UCSD-AML1 (cell line): ENCODE results near the gene WASF2.
"Not testable (repeated sequence)": the region's sequence is repeated elsewhere in the genome, so short reads cannot be mapped to it uniquely, and the experiment has no call there.

Experiments used
- DNase-seq: peaks from one replicate; lab custom pipeline; 2025; ENCODE audit not compliant: unreplicated experiment; lab: John Stamatoyannopoulos, UW

WASF2 gene

GRCh38 chr1:27489973-27490741, at the start of gene WASF2:
WASF2 (minus strand) TSS chr1:27490167; CDS start chr1:27428890, 61,277 bp downstream.
- DNase-seq = peak; percentile 96

DNA sequence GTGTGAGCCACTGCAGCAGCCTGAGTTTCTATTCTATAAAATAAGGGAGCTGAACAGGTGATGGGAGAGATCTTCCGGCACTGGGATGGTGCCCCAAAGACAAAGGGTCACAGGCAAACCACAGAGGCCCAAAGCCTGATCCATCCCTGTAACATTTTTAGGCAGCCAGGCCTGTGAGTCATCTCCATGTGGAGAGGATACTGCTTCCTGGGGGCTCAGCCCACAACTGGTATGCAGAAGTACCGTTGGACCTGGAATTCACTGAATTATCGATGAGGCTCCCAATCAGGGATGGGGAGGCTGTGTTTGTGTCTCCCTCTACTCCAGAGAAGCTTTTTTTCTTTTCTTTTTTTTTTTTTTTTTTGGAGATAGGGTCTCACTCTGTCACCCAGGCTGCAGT, 48.8 kb upstream of the WASF2 start:
- DNase-seq = no peak

DNA sequence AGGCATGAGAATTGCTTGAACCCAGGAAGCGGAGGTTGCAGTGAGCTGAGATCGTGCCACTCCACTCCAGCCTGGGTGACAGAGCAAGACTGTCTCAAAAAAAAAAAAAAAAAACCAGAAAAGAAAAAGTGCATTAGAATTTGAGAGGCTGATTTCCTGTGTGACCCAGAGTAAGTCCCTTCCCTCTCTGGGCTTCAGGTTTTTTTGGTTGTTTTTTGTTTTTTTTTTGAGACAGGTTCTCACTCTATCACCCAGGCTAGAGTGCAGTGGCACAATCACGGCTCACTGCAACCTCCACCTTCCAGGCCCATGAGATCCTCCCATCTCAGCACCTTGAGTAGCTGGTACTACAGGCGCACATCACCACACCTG, 48.3 kb upstream of the WASF2 start:
- DNase-seq = not testable (repeated sequence)

DNA sequence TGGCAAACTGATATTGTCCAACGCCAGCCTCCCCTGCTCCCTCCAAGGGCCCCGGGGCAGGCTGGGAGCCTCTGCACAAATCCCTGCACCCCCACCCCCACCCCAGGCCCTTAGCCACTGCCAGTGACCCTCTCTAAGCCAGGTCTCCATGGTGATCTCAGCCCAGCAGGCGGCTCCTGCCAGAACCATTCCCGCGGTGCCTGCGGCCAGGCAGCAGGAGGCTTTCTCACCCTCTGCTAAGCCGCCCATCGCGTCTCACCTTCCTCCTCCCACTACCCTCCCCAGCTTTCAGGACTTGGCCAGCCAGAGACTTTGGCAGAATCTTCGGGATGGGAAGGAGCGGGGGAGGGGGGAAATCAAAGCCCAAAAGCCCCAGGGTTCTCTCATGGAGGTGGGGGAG, 46.8 kb upstream of the WASF2 start:
- DNase-seq = no peak

DNA sequence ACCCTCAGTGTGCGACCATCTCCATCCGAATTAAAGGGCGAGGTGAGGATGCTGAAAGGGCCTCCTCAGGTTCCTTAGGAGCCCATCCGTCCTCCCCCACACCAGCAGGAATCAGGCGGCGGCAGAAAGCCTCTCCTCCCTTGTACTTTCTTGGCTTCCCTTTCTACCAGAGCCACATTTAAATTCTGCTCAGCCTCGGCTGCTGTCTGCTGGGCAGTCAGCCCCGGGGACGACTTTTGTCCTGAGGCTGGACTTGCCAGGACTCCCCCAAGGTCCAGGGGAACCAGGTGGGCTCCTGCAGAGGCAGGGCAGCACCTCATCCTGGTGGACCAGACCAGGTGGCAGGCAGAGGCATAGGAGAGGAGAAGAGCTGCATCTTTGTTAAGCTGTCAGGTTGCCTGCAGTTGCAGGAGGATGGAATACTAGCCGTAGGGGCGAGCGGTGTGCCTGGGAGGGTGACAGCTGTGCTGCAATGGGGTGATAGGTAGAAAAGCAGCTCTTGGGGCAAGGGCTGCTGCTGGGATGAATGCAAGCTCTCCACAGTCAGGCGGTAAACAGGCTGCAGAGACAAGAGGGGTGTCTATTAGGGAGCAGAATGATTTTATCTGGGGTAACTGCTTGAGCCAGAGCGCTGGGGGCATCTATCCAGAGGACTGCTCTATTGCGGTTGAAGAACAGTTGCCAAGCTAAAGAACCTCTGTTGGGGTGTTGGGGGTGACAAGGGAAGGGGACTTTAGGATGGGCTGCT, 46.2 kb upstream of the WASF2 start:
- no peak for DNase-seq

DNA sequence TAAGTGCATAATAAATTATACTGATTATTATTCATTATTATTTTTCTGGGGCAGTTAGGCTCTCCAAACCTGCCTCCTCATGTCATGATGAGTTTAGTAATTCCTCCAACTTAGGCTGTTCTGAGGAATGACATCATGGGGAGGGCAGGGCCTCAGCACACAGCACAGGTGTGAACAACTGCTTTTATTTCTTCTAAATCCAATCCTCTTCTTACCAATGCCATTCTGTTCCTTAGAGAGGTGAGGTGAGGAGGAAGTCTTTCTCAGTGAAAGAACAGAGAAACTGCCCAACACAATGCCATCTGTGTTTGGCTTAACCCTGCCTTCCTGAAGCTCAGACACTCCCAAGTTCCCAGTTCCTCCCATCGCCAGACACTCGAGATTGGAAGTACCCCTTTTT, 45.4 kb upstream of the WASF2 start:
- DNase-seq = no peak

DNA sequence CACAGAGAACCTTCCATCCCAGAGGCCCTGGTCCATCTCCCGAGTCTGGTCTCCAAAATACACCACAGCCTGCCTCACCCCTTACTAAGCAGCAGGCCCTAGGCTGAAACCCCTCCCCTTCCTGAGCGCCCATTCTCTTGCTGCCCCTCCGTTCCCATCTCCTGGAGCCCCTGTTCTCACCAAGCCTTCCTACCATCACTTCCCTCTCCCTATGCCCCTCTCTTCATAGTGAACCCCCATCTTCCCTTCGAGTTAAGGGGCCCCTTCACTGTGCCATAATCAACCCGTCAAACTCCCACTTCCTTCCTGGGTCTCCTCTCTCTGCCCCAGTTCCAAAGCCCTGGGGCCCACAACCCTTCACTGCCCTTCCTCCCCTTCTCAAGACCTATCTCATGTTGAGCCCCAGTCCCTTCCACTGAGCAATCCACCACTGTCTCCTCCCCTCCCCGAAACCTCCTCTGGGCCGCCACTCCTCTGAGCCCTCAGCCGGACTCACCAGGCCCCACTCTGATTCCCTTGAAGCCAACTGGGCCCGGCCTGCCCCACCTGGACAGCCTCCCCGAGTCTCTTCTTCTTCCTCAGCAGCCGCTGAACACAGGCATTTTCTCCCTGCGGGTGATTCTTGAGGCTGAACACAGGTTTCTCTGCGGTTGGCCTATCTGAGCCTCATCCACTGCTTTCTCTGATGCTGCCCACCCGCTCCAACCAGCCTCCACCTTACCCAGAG, 42.2 kb upstream of the WASF2 start:
- peak; percentile 53 for DNase-seq

- no peak for DNase-seq
Measured at GRCh38 chr1:27530192-27530591, 40.2 kb upstream of the WASF2 start.

DNA sequence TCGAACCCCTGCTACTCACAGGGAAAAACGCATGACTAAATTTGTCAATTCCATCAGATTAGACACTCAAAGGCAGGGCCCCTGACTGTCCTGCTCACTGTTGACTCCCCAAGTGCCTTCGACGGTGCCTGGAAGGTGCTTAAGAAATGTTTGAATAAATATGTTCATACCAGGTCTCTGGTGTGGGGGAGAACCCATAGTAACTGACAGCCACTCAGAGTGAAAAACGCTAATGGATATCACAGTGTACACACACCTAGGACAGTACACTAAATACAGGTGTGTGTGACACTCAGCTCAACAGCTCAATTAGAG, 39.7 kb upstream of the WASF2 start:
- no peak for DNase-seq

DNA sequence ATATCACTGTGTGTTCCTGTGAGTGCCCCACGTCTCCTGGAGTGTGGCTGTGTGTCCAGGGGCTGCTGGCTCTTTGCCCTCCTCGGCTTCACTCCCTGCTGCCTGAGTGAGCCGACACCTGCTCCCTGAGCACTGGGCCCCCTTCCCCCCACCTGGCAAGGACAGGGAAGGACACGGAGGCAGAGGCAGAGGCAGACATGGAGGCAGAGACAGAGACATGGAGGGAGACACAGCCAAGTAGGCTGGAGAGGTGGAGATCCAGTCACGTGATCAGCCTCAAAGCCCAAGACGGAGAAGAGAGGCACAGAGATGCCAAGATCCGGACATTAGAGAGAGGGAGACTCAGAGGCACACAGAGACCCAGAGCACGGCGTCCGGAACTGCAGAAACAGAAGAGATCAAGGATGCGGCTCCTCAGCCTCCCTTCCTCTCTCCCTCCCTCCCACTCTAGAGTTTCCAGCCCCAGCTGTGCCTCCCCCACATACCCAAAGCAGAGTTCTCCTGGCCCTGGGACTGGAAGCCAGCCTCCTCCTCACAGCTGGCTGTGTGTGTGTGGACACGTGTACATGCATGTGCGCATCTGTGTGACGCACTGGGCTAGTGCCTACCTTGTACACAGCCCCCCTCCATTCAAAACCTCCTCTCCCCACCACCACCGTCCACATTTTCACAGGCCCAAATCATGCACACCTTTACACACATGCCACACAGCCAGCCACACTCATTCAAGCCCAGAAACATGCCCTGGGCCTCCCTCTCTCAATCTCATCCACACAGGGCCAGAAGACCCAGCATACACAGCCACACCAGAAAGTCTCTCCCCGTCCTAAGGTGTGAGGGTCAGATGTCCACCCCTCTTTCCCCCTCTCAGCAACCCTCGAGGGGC, 39.1 kb upstream of the WASF2 start:
- peak; percentile 78 for DNase-seq

DNA sequence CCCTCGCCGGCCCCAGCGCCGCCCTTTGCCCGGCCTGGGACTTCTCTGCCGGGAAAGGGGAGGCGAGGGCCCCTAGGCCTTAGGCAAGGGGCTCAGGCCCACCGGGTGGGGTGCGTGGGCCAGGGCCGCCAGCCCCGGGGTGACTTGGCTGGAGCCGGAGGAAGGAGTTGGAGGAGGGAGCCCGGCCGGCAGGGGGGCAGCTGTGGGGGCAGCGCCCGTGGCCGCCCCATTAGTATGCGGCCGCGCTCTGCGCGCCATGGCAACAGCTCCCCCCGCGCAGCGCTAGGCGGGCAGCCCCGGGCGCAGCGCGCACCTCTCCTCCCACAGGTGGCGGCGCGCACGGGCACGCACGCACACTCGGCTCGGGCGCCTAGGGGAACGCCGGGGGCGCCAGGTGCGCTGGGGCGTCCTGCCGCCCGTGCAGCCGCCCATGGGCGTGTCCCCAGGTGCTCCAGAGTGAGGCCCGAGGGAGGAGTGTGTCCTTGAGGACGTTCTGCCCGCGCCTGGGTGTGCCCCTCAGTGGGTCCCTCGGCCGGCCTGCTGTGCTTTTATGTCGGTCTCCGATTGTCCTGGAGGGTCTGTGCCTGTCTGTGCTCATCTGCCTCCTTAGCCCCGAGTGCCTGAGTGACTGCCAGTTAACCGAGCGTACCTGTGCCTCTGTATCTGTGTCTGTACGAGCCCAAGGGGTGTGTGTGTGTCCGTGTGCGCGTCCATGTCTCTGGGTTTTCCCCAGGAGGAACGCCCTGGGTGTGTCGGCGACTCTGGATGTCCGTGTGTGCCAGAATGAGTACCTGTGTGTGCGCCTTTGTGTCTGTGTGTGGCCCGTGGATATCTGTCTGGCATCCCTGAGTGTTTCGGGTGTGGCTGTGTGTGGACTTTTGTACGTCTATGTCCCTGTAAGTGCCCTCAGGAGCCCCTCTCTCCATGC, 38.2 kb upstream of the WASF2 start:
- DNase-seq = no peak

DNA sequence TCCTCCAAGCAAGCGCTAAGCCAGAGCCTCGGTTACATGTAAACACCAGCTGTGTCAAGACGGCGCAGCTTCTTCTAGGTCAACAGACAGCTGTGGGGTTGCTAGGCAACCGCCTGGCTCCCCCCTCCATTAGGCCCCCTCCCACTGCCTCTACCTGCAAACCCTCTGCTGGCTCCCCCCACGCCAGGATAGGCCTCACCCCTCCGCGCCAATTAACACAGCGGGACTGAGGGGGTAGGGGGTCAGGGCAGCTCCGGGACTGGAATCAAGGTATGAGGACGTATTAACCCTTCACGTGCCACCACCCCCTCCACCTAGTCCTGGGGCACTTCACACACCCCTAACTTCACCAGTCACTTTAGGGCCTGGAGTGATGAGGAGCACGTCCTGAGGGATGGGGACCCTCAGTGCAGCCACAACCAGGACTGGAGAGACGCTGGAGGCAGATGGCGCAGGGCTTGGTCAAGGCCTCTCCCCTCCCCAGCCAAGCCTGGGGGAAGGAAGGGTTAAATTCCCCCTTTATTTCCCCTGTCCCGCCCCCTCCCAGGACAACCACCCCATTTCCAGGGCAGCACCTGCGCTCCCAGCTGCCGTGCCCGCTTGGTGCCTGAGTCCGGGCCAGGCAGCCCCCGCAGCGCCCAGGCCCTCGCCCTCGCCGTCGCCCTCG, 37.4 kb upstream of the WASF2 start:
- DNase-seq = peak; percentile 40

GRCh38 chr1:27526569-27527222, 36.7 kb upstream of the WASF2 start:
- no peak for DNase-seq

DNA sequence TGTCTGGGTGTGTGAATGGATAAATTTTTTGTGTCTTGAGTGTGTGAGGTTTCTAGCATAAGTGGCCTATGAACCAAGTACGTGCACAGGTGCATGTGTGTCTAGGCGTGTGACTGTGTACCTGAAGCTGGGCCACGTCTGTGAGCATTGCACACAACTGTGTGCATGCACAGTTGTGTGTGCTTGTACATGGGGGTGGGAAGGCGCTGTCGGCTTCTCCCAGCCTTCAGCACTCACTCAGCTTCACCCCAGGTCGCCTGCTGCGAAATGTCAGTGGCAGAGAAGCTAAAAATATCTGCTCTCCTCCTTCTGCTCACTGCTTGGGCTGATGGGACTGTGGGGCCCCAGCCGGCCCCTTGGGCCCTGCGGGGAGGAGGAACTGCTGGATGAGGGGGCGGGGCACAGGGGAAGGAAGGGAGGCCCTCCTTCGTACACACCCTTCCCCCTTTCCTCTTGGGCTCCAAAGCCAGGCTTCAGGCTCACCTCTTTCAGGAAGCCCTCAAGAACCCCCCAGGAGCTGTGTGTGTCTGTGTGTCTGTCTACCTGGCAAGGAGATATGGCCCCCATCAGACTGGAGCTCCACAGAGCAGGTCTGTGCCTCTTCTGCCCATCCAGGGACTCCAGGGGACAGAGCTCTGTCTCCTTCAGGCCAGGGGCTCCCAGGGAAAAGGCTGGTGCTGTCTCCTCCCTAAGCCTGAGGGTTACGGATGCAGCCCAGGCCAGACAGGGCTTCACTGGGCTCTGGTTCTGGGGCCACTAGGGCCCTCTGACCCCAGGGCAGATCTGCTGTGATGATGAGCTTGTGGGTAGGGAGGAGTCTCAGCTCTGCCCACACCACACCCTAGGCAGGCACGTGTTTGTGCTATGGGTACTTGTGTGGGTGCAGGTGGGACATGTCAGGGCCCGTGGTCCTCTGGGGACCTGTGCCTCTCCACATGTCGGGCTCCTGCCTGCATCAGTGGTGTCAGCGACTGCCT, 35.6 kb upstream of the WASF2 start:
- DNase-seq = peak; percentile 90

DNA sequence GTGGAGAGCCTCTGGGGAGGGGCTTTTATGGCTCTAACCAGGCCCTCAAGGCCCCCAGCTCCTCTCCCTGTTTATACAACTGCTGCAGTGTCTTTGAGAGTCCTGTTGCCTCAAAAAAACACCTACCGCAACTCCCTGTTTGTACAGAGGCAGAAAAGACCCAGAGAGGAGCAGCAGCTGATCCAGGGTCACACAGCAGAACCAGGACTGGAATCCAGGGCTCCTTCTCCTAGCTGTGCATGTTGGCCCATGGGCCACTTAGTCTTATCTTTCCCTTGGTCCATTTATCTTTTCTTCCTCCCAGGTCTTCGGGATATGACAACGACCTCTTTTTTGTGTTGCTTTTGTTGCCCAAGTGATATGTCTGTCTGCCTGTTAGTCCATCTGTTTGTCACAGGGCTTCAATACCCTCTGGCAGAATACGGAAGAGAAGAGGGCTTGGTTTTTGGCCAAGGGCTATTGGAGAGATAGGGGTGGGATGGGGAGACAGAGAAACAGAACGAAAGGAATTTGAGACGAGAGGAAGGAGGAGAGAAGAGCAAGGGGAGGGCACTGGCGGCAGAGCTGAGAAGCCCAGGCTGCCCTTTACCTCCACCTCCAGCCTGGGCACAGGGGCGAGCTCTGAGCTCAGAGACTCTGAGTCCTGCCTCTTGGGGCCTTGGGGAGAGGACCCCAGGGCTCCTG, 33.5 kb upstream of the WASF2 start:
- DNase-seq = no peak

DNA sequence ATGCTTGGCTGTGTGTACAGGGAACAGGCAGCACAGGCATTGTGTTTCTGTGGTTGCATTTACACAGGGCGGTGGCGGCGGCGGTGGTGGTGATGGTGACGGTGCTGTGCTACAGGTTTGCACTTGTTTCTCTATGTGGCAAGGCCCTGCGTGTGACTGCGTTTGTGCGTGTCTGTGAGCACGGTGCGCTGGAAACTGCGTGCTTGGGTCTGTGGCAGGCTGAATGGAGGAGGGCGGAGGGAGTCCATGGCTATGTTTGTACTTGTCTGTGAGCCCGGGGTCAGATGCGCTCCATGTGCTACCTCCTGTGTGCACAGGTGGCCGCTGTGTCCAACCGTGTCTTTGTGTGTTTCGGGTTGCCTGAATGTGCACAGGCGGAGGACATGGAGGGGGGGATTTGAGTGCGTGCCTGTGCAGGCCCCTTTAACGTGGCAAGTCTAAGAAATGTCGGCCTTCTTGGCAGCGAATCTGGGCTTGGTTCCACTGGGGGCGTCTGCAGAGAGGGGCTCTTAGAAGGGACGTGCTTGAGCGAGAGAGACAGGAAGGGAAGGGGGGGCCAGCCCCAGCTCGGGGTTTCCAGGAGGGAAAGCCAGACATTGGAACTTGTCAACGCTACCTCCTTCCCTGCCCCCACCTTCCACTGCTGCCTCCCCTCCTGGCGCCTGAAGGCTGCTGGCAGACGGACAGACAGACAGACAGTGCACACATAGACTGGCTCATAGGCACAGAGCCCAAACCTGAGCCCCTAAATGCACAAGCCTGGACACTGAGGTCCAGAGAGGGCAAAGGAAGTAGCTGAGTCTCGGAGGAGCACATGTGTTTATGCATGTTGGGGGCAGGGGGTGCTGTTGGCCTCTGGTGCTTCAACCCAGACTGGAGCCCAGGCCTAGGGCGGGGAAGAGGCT, 32.7 kb upstream of the WASF2 start:
- DNase-seq = peak; percentile 60
